HG02981 (cell line): ENCODE results near the gene JAGN1.
"Not testable (repeated sequence)": the region's sequence is repeated elsewhere in the genome, so short reads cannot be mapped to it uniquely, and the experiment has no call there.

ENCODE experiments used
- ATAC-seq: cut with Tn5 transposase; IDR thresholded peaks from one replicate; pipeline ENCODE4 v1.9.1; 2021; ENCODE audit warnings: mild to moderate bottlenecking, moderate library complexity; ENCODE audit not compliant: unreplicated experiment

The JAGN1 gene

DNA sequence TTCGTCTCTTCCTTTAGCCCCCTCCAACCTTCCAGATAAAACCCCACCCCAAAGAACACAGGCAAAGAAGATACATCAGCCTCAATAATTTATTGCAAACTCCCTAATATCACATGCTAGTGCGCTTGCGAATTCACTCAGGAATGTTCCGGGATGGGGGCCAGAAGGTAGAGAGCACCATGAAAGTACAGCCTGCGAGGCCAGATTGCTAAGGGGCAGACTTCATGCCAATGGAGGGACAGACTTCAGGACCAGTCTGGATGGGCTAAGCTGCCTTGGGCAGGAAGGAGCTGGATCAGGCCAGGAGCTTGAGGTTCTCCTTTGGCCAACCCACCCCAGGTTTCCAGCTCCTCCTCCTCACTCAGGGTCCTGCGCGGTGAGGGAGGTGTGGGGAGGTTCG is 23.8 kb upstream of the JAGN1 start:
- no peak for ATAC-seq

GRCh38 chr3:9867106-9867505 is 23.3 kb upstream of the JAGN1 start:
- no peak for ATAC-seq

- no peak for ATAC-seq
Measured at GRCh38 chr3:9869955-9870354, 20.5 kb upstream of the JAGN1 start.

- ATAC-seq, result no peak
Measured at GRCh38 chr3:9870978-9871377, 19.4 kb upstream of the JAGN1 start.

DNA sequence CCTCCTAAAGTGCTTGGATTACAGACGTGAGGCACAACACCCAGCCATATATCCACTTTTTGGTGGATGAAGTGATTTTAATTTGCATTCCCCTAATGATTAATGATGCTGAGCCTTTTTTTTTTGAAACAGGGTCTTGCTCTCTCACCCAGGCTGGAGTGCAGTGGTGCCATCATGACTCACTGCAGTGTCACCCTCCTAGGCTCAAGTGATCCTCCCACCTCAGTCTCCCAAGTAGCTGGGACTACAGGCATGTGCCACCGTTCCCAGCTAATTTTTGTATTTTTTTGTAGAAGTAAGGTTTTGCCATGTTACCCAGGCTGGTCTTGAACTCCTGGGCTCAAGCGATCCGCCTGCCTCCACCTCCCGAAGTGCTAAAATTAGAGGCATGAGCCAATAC is 18.3 kb upstream of the JAGN1 start:
- not testable (repeated sequence) for ATAC-seq

DNA sequence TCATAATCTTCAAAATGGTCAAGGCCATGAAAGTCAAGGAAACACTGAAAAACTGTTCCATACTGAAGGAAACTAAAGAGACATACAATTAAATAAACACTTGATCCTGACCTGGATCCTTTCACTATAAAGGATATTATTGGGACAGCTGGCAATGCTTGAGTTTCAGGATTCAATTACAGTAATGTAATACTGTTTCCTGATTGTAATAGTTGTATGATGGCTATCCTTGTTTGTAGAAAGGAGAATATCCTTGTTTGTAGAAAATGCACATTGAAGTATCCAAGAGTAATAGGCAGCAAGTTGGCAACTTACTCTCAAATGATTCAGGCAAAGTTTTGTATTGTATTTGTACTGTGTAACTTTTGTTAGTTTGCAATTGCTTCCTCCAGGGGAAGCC is 15.0 kb upstream of the JAGN1 start:
- ATAC-seq, result no peak

GRCh38 chr3:9876255-9876654 is 14.2 kb upstream of the JAGN1 start:
- not testable (repeated sequence) for ATAC-seq

DNA sequence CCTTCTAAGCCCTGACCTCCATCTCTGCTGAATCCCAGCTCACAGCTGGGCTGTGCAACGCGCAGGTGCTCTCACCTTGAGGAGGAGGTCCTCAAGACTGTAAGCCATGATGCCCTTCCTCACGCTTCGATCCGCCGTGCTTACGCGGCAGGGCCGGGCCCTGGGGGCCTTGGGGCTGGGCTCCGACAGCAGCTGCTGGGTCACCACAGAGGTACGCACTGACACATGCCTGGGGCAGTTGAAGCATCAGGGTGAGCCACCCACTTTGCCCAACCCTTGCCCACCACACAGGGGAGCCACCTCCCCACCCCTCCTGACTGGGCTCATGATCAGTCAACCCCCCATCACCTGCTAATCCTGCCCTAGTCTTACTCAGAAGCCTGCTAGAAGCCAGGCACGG is 13.4 kb upstream of the JAGN1 start:
- ATAC-seq, result no peak

- no peak for ATAC-seq
Measured at GRCh38 chr3:9878700-9879099, 11.7 kb upstream of the JAGN1 start.

GRCh38 chr3:9879830-9880549 is 10.4 kb upstream of the JAGN1 start, which contains the start of gene CIDEC:
TSS of gene CIDEC (minus strand) at chr3:9880253. CDS start at chr3:9878486, 1,767 bp downstream.
- no peak for ATAC-seq

DNA sequence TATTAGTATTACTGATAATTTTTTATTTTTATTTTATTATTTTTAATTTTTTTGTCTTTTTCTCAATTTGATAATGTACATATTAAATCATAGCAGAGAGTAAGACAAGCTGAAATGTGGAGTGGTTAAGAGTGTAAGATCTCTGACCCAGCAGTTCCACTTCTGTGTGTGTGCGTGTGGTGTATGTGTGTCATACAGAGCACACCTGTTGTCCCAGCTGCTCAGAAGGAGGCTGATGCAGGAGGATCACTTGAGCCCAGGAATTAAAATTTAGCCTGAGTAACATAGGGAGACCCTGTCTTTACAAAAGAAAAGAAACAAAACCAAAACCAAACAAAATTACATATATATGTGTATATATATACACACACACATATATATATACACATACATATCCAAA is 9.0 kb upstream of the JAGN1 start:
- no peak for ATAC-seq

- no peak for ATAC-seq
Measured at GRCh38 chr3:9883706-9884554, 6.5 kb upstream of the JAGN1 start.

- no peak for ATAC-seq
Measured at GRCh38 chr3:9884555-9885165, 5.8 kb upstream of the JAGN1 start.

- ATAC-seq, result no peak
Measured at GRCh38 chr3:9886328-9886727, 4.1 kb upstream of the JAGN1 start.

- ATAC-seq, result no peak
Measured at GRCh38 chr3:9887480-9887879, 2.9 kb upstream of the JAGN1 start.

- ATAC-seq, result no peak
Measured at GRCh38 chr3:9888540-9888939, 1.9 kb upstream of the JAGN1 start.

DNA sequence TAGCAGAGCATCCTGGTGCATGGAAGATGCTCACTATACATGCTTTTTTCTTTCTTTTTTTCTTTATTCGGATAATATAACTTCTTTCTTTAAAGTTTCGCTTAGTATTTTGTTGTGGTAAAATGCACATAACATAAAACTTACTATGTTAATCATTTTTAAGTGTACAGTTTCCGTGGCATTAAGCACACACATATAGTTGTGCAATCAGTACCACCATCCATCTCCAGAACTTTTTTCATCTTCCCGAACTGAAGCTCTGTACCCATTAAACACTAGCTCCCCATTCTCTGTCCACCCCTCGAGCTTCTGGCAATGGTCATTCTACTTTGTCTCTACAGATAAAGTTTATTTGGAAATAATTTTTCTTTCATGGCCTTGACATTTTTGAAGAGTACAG is 1.0 kb upstream of the JAGN1 start:
- no peak for ATAC-seq

- ATAC-seq, result no peak
Measured at GRCh38 chr3:9891072-9891622, 737 bp downstream of the JAGN1 start.

DNA sequence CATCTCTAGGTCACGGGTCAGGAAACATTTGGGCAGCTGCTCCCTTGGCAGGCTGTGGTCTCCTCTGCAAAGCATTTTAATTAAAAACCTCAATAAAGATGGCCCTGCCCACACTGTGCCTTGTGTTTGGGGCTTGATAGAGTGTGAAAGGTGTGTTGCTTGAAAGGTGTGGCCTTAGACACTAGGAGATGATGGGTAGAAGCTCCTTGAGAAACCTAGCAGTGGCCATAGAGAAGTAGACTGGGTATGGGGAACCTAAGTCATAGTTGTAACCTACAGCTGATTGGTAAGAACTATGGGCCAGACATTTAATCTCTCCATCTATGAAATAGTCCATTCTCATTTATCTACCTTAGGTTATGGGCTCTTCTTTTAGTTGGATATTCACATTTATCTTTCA is 3.3 kb downstream of the JAGN1 start:
- ATAC-seq, result no peak

GRCh38 chr3:9895715-9896114 is 5.3 kb downstream of the JAGN1 start:
- ATAC-seq, result not testable (repeated sequence)

DNA sequence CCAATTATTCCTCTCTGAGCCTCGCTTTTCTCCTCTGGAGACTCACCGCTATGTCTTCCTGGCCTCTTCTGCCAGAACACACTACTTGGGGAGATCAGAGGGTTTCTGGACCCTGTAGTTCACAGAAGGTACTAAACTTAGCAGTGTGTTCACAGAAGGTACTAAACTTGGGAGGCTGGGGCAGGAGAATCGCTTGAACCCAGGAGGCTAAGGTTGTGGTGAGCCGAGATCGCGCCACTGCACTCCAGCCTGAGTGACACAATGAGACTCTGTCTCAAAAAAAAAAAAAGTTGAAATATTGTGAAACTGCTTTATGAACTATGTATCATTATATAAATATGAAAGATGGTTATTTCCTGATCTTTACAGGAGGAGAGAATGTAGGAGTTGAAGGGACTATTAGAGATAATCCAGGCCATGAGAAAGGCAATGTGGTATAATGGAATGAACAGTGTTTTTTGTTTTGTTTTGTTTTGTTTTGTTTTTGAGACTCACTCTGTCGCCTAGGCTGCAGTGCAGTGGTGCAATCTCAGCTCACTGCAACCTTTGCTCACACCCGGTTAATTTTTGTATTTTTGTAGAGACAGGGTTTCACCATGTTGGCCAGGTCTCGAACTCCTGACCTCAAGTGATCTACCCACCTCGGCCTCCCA is 6.5 kb downstream of the JAGN1 start:
- ATAC-seq, result not testable (repeated sequence)
